H1 (cell line): ENCODE measurements around the gene RALGAPA2.

Experiments
- EP300 ChIP-seq, 2 experiments: IDR thresholded peaks; 1 replicate in 1 of 2; 2 replicates in 1 of 2; pipeline ENCODE4 v1.6.1; 2011 to 2012; ENCODE audit warnings: low read depth in 2 of 2, low read length in 2 of 2, mild to moderate bottlenecking in 2 of 2, borderline replicate concordance in 1 of 2, inconsistent platforms in 1 of 2, moderate library complexity in 1 of 2
- EZH2 ChIP-seq: fragments of 200-600 bp; sonication (generic); IDR thresholded peaks from 2 replicates; pipeline ENCODE4 v1.7.1; 2012; ENCODE audit warnings: low read depth, mild to moderate bottlenecking, moderate library complexity, low read length, inconsistent platforms; ENCODE audit not compliant: severe bottlenecking
- KDM1A ChIP-seq: fragments of 200-600, 300-600 bp; sonication (generic); IDR thresholded peaks from 2 replicates; pipeline ENCODE4 v1.7.1; 2016; ENCODE audit warnings: mild to moderate bottlenecking, low read length, borderline replicate concordance
- NRF1 ChIP-seq: IDR thresholded peaks from 2 replicates; pipeline ENCODE4 v1.6.1; 2011; ENCODE audit warnings: mild to moderate bottlenecking, low read depth, low read length, improper control_type of control experiment
- POLR2A ChIP-seq, 2 experiments: IDR thresholded peaks; 1 replicate in 1 of 2; 2 replicates in 1 of 2; pipeline ENCODE4 v1.6.1; 2011; ENCODE audit warnings: low read depth in 2 of 2, low read length in 2 of 2, mild to moderate bottlenecking in 2 of 2; ENCODE audit errors: control extremely low read depth in 1 of 2
- SIN3A ChIP-seq, 2 experiments: IDR thresholded peaks in 1 of 2; conservative IDR thresholded peaks in 1 of 2; 2 replicates each; pipeline ENCODE4 v1.6.1; 2011 to 2012; ENCODE audit warnings: low read length in 2 of 2, improper control_type of control experiment in 1 of 2, low read depth in 1 of 2, mild to moderate bottlenecking in 1 of 2
- TF ChIP-seq, protein P1 (sequence below), 3 experiments: IDR thresholded peaks; 1 replicate in 2 of 3; 2 replicates in 1 of 3; pipeline versions ENCODE4 v1.5.1 to v1.6.1; 2011; ENCODE audit warnings: low read length in 3 of 3, mild to moderate bottlenecking in 3 of 3, inconsistent platforms in 2 of 3, low read depth in 1 of 3, moderate library complexity in 1 of 3; ENCODE audit not compliant: insufficient read depth in 1 of 3; ENCODE audit errors: control extremely low read depth in 1 of 3

DNA sequence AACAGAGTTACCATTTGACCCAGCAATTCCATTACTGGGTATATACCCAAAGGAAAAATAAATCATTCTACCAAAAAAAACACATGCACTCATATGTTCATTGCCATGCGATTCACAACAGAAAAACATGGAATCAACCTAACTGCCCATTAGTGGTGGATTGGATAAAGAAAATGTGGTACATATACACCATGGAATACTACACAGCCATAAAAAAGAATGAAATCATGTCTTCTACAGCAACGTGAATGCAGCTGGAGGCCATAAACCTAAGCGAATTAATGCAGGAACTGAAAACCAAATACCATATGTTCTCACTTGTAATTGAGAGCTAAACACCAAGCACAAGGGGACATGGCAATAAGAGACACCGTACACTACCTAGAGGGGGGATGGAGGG, 12.5 kb downstream of the RALGAPA2 start:
- TF ChIP-seq, protein P1, sequence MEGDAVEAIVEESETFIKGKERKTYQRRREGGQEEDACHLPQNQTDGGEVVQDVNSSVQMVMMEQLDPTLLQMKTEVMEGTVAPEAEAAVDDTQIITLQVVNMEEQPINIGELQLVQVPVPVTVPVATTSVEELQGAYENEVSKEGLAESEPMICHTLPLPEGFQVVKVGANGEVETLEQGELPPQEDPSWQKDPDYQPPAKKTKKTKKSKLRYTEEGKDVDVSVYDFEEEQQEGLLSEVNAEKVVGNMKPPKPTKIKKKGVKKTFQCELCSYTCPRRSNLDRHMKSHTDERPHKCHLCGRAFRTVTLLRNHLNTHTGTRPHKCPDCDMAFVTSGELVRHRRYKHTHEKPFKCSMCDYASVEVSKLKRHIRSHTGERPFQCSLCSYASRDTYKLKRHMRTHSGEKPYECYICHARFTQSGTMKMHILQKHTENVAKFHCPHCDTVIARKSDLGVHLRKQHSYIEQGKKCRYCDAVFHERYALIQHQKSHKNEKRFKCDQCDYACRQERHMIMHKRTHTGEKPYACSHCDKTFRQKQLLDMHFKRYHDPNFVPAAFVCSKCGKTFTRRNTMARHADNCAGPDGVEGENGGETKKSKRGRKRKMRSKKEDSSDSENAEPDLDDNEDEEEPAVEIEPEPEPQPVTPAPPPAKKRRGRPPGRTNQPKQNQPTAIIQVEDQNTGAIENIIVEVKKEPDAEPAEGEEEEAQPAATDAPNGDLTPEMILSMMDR (IDR thresholded peaks at IDR 0.05; ENCODE audit: control extremely low read depth in 1 of 3, insufficient read depth in 1 of 3, low read depth in 1 of 3, low read length in 3 of 3), result no peak
- no peak for TF ChIP-seq POLR2A (IDR thresholded peaks at IDR 0.05; ENCODE audit: control extremely low read depth in 1 of 2, low read depth in 2 of 2, low read length in 2 of 2)
- no peak for TF ChIP-seq KDM1A
- TF ChIP-seq EZH2, result no peak
- no peak for TF ChIP-seq EP300 (IDR thresholded peaks at IDR 0.05; ENCODE audit: borderline replicate concordance in 1 of 2, low read depth in 2 of 2, low read length in 2 of 2)
- TF ChIP-seq SIN3A (conservative IDR thresholded peaks at IDR 0.05 in 1 of 2, IDR thresholded peaks at IDR 0.05 in 1 of 2; ENCODE audit: low read depth in 1 of 2, low read length in 2 of 2), result no peak
- TF ChIP-seq NRF1, result no peak
